HG02623 (cell line): ENCODE results near the gene TSPEAR.

Source experiments
- ATAC-seq: cut with Tn5 transposase; IDR thresholded peaks from one replicate; pipeline ENCODE4 v1.9.1; 2021; ENCODE audit warnings: moderate library complexity; ENCODE audit not compliant: unreplicated experiment

TSPEAR gene

DNA sequence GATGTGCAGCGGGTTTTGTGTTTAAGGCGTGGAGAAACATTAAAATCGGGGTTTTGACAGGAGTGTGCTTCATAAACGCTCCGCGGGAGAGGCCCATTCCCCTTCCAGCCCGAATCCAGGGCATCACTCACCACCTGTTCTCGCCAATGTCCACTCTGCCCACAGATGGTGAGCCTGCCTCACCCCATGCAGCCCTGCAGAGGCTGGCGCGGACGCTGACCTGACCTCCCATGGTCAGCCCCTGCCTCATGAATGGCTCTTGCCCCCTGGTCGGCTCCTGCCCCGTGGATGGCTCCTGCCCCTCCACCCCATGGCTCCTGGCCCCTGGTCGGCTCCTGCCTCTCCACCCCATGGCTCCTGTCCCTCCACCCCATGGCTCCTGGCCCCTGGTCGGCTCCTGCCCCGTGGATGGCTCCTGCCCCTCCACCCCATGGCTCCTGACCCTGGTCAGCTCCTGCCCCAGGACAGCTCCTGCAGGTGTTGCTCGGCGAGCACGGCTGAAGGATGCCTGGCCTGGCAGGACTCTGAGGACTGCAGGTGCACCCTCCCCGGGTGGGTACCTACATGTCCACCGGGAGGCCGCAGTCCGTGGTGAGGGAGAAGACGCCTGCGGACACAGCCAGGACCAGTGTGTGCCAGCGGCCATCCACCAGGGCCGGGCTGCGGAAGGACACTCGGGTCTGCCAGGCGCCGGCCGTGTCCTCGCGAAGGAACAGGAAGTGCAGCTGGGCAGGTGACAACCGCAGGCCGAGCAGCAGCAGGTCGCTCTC lies 178.1 kb downstream of the TSPEAR start:
- no peak for ATAC-seq

DNA sequence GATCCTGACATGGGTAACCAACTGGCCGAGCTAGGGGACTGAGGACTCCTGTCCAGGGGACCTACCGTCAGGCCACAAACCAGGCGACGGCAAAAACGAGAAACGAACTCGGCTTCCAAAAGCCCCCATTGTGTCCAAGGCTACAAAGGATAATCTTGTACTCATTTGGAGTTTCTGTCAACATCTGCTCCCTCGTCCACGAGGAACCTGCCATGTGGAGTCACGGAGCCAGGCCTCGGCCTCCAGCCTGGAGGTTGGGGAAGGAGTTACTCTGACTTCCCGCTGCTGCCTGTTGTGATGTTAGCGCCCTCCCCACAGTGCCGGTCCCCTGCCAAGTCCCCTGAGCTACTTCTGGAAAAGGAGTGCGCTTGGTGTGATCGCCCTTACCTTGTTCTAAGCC lies 178.7 kb downstream of the TSPEAR start:
- no peak for ATAC-seq

DNA sequence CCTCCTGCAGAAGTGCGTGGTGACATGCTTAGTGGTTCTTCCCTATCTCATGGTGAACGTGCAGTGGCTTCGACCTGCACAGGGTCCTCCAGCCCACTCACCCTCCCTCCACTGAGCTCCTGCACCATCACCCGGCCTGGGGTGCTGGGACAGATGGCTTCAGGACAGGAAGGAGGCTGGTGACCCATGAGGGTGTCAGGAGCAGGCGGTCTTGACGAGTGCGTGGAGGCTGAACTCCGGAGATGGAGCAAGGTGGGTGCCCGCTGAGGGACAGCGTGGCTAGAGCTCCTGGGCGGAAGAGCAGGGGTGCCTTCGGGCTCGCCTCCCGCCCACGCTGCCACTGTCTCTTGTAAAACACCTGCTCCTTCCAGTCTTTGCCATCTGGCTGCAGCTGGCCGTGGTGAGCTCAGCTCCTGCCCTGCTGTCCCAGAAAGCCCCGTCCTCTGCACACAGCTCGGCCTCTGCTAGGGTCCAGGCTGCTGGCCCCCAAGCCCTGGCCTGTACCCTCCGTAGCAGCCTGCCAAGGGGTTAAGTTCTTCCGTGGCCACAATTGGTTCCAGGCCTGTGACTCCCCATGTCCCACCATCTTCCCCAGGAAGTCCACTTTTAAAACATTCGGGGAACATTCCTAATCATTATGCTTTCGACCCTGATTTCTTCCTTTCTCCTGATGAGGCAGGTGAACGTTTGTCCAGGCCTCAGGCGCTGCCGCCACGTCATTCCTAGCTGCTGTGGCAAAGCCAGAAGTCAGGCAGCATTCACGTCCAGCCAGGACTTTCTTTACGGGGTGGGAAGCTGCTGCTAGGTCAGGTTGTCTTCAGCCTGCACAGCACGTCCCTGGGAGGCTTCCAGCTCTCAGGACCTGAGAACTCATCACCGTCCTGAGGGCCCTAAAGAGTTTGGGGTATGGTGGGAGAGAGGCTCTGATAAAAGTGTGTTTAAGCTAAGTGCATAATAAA lies 179.5 kb downstream of the TSPEAR start:
- ATAC-seq, result no peak

DNA sequence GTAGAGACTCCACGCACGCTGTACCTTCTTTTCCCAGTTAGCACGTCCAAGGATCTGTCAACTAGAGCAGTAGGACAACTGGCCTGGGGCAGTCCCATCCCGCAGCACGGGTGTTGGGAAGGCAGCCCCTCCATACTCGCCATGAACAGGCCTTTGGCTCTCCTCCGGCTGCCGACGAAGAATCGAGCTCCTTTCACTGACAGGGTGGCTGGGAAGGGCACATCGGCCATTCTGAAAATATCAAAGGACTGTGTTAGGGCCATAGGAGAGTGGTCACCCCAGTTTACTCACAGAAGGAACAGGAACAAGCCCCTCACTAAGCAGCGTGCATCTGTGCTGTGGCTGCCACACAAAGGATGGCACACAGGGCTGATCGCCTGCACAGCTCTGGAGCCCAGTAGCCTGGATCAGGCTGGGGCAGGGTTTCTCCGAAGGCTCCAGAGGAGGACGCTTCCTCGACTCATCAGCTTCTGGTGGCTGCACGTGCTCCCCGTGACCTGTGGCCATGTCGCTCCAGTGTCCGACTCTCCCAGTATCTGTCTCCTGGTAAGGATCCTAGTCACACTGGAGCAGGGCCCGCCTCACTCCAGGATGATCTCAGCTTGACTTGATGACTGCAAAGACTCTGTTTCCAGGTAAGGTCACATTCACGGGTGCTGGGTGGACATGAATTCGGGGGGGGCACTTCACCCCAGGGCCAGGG lies 180.3 kb downstream of the TSPEAR start:
- ATAC-seq, result no peak

DNA sequence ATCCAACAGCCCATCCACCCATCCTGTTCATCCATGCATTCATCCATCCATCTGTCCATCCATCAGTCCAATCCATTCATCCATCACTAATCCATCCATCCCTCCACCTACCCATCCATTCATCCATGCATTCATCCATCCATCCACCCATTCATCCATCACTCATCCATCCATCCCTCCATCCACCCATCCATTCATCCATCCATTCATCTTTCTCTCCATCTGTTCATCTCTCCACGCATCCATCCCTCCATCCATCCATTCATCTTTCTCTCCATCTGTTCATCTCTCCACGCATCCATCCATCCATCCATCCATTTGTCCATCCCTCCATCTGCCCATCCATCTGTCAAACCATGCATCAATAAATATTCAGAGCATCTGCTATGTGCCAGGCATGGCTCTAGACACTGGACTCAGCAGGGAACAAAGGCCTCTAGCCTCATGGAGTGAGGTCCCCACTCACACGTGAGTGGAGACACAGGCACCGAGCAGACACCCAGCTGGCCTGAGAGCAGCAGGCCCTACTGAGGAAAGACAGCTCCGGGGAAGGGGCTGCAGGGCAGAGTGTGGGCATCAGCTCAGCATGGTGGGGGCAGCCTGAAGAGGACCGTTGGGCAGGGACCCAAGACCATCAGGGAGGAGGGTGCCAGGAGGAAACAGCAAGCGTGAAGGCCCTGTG lies 181.0 kb downstream of the TSPEAR start:
- no peak for ATAC-seq

DNA sequence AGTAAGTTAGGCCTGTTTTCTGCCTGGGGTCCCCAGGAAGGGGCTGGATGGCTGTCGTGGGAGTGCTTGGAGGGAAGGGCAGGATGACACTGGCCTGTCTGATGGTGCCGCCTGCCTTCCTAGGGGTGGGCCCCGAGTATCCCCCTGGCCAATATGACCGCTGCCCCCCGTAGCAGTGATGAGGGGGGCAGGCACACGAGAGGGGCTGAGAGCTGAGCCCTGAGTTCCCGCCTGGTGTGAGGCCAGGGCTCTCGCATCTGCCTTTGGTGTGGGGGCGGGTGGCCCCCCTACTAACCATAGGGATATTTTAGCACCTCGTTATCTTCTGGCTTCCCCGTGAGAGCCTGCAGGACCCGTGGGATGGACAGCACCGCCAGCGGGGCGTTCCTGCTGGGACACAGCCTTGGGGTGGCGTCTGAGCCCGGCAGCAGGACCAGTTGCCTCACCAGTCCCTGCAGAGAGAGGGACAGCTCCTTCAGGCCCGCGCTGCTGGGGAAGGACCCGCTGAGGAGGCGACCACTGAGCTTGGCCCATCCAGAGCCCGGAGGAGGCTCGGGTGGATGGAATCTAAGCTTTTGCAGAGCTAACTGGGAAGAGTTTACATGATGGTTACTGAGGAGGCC lies 181.8 kb downstream of the TSPEAR start:
- no peak for ATAC-seq

DNA sequence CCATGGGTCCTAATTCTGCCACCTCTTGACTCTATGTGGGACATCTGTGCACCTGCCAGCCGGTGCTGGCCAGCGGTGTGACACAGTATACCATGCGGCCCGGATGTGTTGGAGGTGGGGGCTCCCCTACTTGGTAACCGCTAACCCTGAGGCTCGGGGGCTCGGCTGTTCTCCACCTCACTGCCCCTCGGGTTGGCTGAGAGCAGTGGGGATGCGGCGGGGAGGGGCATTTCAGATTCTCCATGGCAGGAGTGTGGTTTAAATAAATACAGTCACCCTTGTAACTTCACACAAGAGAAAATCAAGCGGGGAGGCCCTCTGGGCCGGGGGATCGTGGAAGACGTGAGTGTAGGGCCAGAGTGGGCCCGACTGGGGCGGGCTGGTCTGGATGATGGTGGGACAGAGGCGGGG lies 182.4 kb downstream of the TSPEAR start:
- no peak for ATAC-seq

DNA sequence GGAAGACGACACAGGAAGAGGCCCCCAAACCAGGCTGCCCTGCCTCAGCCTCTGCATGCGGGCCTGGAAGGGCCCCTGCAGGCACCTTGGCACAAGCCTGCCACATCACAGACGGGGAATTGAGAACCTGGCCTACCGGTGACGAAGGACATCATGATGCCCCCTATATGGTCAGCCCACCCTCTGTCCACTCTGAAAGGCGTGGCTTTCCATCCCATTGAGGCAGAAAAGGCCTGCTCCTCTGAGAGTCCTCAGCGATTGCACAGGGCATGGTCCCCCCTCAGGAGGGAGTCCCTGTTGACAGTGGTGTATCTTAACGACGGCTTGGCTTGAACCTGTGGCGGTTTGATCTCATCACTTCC lies 182.8 kb downstream of the TSPEAR start:
- no peak for ATAC-seq

DNA sequence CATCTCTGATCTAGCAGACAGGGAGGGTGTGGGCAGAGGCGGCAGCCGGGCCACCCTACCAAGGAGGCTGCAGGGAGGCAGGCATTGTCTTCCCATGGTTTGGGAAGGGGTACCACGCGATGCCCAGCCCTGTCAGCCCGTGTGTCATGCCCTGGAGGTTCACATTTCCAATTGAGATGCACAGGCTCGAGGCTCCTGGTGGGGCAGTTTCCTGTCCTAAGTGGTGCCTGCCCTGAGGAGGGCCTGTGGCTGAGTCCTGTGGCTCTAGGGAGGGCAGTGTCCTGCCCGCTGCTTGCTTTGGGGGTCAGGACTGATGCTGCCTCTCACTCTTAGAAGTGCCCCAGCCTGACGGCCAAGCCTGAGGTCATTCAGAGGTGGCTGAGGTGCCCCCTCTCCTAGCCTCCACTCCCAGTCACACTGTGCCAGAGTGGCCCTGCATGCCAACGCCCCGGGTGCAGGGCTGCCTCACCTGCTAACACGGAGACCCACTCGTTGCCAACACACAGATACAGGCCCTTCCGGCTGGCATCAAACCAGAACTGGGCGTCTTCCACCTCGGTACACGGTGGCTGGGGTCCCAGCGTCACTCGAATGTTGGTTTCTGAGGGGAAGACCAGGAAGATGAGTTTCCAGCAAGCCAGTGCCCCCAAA lies 183.3 kb downstream of the TSPEAR start:
- no peak for ATAC-seq

DNA sequence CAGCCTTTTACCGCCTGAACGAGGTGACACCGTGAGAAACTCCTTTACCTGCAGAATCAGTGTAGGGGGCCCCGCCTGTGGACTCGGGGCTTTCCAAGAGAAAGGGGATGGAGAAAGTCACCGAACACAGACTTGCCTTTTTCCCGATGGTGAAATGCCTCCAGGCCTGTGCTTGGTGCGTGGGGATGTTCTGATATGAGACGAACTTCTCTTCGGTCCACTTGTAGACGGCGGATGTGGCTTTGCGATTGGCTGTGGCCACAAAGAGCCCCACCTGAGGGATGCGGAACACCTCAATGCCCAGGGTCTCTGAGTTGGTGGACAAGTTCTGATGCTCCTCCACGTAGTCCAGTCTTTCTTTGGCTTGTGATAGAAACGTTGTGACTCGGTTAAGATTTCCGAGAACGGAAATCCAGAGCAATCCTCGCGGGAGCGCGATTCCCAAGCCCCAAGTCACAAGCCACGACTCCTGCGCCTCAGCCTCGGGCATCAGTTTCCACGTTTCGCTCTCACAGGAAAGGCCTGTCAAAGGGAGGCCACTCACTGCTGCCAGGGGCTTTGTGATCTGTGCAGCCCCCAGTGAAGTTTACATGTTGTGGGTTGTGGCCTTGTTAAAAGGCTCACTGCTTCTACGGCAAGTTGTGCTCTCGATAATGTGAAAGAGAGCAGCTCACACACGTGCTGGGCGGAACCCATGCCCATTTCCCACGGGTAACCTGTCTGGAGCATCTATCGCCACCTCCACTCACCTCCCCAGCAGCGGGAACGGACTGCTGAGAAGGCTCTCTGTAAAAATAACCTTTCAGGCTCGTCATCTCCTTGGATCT lies 184.0 kb downstream of the TSPEAR start:
- no peak for ATAC-seq

DNA sequence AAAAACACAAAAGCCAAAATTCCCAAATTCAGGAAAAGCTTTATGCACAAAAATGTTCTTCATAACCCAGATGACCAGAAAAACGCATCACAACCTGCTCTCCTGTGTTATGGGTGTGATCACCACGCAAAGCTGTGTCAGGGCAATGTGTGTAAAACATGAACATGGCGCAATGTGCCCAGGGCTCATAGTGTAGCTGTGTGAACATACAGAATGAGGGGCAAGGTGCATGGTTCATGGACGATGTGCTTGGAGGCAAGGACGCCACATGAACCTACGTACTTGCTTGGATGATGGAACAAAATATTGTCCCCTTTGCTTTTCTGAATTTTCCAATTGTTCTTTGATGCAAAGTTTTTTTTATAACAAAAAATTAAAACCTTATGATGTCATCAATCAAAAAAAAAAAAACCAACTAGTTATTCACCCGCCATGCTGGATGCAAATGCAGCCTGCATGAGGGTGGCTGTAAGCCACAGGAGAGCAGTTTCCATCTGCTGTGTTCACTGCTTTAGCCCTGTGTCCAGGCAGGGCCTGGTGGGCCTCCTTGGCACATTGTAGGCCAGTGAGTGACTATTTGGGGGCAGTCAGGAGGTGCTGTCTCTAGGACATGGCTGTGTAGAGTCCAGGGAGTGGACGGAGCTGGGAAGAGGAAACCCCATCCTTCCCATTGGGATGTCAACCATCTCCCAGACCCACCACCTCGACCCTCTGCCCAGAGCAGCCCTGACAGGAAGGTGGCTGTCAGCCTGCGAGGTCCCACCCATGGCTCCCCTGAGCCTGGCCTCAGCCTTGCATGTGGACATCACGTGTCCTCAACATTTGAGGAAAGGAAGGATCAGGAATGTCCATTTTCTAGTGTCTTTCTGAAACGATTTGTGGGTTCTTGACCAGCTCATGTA lies 185.0 kb downstream of the TSPEAR start:
- no peak for ATAC-seq

DNA sequence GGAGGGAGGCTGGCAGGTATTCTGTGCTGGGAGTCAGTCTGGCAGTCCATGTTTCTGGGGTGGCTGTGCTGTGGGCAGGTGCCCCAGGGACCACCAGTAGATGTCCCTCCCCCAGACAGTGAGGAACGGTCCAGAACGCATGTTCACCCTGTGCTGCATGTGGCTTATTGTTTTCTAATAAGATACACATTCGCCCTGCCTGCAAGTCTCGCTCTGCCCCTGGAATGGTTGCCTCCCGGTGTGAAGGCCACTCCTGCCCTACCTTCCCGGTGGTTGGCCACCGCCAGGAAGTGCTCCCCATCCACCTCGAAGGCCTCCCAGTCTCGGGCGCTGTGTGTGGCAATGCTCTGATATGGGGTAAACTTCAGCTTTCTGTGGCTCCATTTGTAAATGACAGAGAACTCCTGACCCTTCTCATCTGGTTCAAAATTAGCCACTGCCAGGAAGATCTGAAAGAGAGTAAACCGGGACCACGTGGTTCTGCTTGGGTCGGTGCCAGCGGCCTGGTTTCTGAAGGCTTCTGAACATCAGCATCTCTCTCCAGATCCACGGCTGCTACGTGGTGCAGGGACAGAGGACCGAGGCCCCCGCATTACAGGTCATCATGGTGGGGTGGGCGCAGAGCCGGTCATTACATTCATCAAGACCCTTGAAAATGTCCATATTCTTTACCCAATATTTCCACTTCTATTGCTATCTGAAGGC lies 185.8 kb downstream of the TSPEAR start:
- no peak for ATAC-seq

DNA sequence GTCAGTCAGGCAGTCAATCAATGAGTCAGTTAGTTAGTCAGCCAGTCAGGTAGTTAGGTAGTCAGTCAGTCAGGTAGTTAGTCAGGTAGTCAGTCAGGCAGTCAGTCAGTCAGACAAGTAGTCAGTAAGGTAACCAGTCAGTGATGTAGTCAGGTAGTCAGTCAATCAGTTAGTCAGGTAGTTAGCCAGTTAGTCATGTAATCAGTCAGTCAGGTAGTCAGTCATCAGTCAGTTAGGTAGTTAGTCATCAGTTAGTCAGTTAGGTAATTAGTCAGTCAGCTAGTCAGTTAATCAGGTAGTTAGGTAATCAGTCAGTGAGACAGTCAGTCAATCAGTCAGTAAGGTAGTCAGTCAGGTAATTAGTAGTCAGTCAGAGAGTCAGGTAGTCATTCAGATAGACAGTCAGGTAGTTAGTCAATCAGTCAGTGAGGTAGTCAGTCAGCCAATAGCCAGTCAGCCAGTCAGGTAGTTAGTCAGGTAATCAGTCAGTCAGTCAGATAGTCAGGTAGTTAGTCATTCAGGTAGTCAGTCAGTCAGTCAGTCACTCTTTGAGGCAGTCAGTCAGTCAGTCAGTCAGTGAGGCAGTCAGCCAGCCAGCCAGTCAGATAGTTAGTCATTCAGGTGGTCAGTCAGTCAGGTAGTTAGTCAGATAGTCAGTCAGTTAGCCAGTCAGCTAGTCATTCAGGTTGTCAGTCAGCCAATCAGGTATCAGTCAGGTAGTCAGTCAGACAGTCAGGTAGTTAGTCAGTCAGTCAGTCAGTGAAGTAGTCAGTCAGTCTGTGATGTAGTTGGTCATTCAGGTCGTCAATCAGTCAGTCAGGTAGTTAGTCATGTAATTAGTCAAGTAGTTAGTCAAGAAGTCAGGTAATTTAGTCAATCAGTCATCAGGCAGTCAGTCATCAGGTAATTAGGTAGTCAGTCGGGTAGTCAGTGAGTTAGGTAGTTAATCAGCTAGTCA lies 186.7 kb downstream of the TSPEAR start:
- no peak for ATAC-seq

DNA sequence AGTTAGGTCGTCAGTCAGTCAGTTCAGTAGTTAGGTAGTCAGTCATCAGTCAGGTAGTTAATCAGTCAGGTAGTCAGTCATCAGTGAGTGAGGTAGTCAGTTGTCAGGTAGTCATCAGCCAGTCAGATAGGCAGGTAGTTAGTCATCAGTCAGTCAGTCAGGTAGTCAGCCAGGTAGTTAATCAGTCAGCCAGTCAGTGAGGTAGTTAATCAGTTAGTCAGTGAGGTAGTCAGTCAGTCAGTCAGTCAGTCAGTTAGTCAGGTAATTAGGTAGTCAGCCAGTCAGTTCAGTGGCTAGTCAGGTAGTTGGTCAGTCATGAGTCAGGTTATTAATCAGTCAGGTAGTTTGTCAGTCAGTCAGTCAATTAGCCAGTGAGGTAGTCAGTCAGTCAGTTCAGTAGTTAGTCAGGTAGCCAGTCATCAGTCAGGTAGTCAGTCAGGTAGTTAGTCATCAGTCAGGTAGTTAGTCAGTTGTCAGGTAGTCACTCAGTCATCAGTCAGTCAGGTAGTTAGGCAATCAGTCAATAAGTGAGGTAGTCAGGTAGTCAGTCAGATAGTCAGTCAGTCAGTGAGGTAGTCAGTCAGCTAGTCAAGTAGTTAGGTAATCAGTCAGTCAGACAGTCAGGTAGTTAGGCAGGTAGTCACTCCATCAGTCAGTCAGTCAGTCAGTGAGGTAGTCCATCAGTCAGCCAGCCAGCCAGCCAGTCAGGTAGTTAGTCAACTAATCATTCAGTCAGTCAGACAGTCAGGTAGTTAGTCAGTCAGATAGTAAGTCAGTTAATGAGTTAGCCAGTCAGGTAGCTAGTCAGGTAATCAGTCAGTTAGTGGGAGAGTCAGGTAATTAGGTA lies 187.6 kb downstream of the TSPEAR start:
- ATAC-seq, result no peak

DNA sequence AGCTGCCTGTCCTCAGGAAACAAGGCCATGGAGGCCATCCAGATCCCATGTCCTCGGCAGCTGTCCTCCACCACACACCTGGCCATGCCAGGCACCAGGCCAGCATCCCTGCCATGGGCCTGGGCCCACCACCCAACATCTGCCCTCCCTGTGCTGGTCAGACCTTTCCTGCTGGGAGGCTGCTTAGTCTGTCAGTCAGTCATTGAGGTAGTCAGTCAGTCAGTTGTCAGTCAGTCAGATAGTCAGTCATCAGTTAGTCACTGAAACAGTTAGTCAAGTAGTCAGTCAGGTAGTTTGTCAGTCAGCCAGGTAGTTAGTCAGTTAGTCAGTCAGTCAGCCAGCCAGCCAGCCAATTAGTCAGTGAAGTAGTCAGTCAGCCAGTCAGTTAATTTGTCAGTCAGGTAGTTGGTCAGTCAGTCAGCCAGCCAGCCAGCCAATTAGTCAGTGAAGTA lies 188.6 kb downstream of the TSPEAR start:
- no peak for ATAC-seq
